Rectal smooth muscle tissue (tissue), 1 donor: Measurements from ENCODE around the gene SLAMF6.
"Not testable (repeated sequence)": the region's sequence is repeated elsewhere in the genome, so short reads cannot be mapped to it uniquely, and the experiment has no call there.

Experiments
- H3K27ac ChIP-seq: one replicate; pipeline ENCODE4 v1.7.0; 2013; ENCODE audit warnings: low read depth, low read length, inconsistent platforms
- H3K27me3 ChIP-seq: one replicate; pipeline ENCODE4 v1.7.0; 2013; ENCODE audit warnings: low read length; ENCODE audit not compliant: control insufficient read depth, insufficient read depth
- H3K36me3 ChIP-seq: one replicate; pipeline ENCODE4 v1.7.0; 2013; ENCODE audit warnings: low read length; ENCODE audit not compliant: control insufficient read depth, insufficient read depth
- H3K4me1 ChIP-seq: one replicate; pipeline ENCODE4 v1.7.0; 2013; ENCODE audit warnings: low read length; ENCODE audit not compliant: control insufficient read depth, insufficient read depth
- H3K4me3 ChIP-seq: one replicate; pipeline ENCODE4 v1.7.0; 2013; ENCODE audit warnings: low read length
- H3K9ac ChIP-seq: one replicate; pipeline ENCODE4 v1.7.0; 2013; ENCODE audit warnings: low read length

SLAMF6 gene

DNA sequence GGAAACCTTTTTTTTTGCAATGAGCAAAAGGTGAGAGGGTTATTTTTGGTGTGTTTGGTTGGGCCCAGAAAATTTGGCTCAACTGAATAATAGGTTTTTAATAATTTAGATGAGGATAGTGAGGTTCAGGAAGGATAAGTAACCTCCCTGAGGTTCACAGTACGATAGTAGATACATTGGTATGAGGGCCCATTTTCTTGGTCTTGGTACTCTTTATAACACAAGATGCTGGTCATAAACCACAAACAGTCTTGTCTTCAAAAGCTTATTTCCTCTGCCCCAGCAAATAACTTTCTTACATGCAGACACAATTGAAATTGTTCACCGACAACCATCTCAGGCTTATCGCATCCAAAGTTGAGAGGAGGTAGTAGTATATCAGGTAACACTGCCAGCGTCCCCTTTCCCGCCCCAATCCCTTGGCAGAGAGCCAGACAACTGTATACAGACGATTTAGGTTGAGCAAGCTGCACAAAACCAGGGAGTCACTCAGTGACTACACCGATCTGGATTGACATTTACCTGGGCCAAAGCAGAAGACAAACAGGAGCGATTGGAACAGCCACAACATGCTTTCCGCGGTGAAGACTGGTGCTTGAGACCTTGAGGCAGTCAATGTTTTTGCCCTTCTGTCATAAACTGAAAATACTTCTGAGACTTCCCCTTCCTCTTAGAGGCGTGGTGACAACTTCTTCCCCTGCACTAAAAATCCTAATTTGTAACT lies at the start of gene SLAMF6:
SLAMF6 (minus strand) TSS at position 634 of the 724 bp plus-strand sequence; CDS start at position 571, 63 bp downstream.
- no peaks in the 10 kb centered on the region for H3K4me1 ChIP-seq
- H3K9ac ChIP-seq = no peak within 1 kb of the TSS
- H3K27me3 ChIP-seq = no peaks in the 10 kb centered on the region
- H3K36me3 ChIP-seq = no peaks in the 10 kb centered on the region
- no peak within 1 kb of the TSS for H3K27ac ChIP-seq
- H3K4me3 ChIP-seq = peak within 1 kb of the TSS; percentile 26

DNA sequence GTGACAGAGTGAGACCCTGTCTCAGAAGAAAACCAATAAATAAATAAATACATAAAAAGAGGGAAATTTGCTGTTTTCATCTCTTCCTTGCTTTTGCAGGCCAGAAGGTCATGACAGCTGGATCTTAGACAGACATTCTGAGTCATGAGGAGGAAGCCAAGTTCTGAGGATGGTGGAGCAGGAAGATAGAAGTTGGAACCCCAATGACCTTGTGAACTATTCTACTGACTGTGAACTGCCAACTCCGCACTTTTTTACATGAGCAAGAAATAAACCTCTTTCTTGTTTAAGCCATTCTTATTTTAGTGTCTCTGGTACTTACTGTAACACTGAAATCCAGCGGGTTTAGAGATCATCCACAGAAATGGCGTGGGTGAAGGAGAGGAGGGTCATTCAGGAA lies 47.8 kb upstream of the SLAMF6 start:
- H3K27ac ChIP-seq = no peak overlapping the region
- no peaks in the 10 kb centered on the region for H3K36me3 ChIP-seq
- no peaks in the 10 kb centered on the region for H3K4me1 ChIP-seq
- H3K4me3 ChIP-seq = no peak overlapping the region
- no peaks in the 10 kb centered on the region for H3K27me3 ChIP-seq
- H3K9ac ChIP-seq = no peak overlapping the region

- no peak overlapping the region for H3K27ac ChIP-seq
- H3K9ac ChIP-seq = no peak overlapping the region
- H3K36me3 ChIP-seq = no peaks in the 10 kb centered on the region
- no peaks in the 10 kb centered on the region for H3K27me3 ChIP-seq
- no peak overlapping the region for H3K4me3 ChIP-seq
- no peaks in the 10 kb centered on the region for H3K4me1 ChIP-seq
Measured at GRCh38 chr1:160569806-160570205, 46.8 kb upstream of the SLAMF6 start.

GRCh38 chr1:160567858-160568682 lies 45.0 kb upstream of the SLAMF6 start:
- H3K27me3 ChIP-seq = no peaks in the 10 kb centered on the region

DNA sequence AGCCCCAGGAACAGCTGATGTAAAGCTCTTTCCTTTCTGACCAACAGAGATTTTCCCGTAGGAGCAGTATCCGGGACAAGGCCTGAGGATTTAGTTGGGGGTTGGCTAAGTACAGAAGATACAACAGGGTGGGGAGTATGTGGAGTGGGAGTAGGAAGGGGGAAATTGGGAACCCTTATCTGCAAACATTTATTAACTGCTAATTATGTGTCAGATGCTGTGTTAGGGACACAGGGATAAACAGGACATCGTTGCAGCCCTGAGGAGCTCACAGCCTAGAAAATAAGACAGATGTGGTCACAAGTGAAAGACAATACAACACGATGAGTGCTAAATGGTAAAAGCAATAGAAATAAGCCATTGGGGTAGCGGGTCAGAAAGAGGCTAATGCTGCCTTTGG lies 44.3 kb upstream of the SLAMF6 start:
- Histone ChIP-seq H3K36me3 (no peaks in the 10 kb centered on the region), H3K27me3 (no peaks in the 10 kb centered on the region), H3K4me1 (no peaks in the 10 kb centered on the region), H3K27ac (no peak overlapping the region), H3K9ac (no peak overlapping the region), H3K4me3 (no peak overlapping the region)

More at GRCh38 chr1:160567858-160568682, 45.0 kb upstream of the SLAMF6 start:
- no peaks in the 10 kb centered on the region for H3K36me3 ChIP-seq
- H3K4me1 ChIP-seq = no peaks in the 10 kb centered on the region
- no peak overlapping the region for H3K9ac ChIP-seq
- H3K4me3 ChIP-seq = no peak overlapping the region
- no peak overlapping the region for H3K27ac ChIP-seq

- Histone ChIP-seq H3K36me3 (no peaks in the 10 kb centered on the region), H3K4me3 (no peak overlapping the region), H3K9ac (no peak overlapping the region), H3K4me1 (no peaks in the 10 kb centered on the region), H3K27ac (no peak overlapping the region), H3K27me3 (no peaks in the 10 kb centered on the region)
Measured at GRCh38 chr1:160565564-160565963, 42.5 kb upstream of the SLAMF6 start.

GRCh38 chr1:160563230-160563629 lies 40.2 kb upstream of the SLAMF6 start:
- not testable (repeated sequence) for H3K4me3 ChIP-seq, H3K9ac ChIP-seq, H3K4me1 ChIP-seq, H3K27me3 ChIP-seq, H3K36me3 ChIP-seq, H3K27ac ChIP-seq

- H3K4me1 ChIP-seq, H3K4me3 ChIP-seq, H3K27me3 ChIP-seq, H3K27ac ChIP-seq, H3K9ac ChIP-seq, H3K36me3 ChIP-seq: not testable (repeated sequence)
Measured at GRCh38 chr1:160562745-160563144, 39.7 kb upstream of the SLAMF6 start.

DNA sequence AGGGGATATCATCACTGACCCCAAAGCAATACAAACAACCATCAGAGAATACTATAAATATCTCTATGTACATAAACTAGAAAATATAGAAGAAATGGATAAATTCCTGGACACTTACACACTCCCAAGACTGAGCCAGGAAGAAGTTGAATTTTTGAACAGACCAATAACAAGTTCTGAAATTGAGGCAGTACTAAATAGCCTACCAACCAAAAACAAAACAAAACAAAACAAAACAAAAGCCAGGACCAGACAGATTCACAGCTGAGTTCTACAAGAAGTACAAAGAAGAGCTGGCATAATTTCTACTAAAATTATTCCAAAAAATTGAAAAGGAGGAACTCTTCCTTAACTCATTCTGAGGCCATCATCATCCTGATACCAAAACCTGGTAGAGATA lies 37.8 kb upstream of the SLAMF6 start:
- no peak overlapping the region for H3K9ac ChIP-seq
- no peaks in the 10 kb centered on the region for H3K27me3 ChIP-seq
- H3K4me1 ChIP-seq = no peaks in the 10 kb centered on the region
- H3K36me3 ChIP-seq = no peaks in the 10 kb centered on the region
- H3K4me3 ChIP-seq = no peak overlapping the region
- no peak overlapping the region for H3K27ac ChIP-seq

DNA sequence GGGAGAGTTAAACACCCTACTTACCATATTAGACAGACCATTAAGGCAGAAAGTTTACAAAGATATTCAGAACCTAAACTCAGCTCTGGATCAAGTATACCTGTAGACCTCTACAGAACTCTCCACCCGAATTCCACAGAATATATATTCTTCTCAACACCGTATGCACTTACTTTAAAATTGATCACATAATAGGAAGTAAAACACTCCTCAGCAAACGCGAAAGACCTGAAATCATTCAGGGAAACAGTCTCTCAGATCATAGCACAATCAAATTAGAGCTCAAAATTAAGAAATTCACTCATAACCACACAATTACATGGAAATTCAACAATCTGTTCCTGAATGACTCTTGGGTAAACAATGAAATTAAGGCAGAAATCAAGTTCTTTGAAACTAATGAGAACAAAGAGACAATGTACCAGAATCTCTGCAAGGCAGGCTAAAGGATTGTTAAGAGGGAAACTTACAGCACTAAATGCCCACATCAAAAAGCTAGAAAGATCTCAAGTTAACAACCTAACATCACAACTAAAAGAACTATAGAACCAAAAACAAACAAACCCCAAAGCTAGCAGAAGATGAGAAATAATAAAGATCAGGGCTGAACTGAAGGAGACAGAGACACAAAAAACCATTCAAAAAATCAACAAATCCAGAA lies 37.1 kb upstream of the SLAMF6 start:
- Histone ChIP-seq H3K9ac (no peak overlapping the region), H3K27me3 (no peaks in the 10 kb centered on the region), H3K27ac (no peak overlapping the region), H3K4me1 (no peaks in the 10 kb centered on the region), H3K36me3 (no peaks in the 10 kb centered on the region), H3K4me3 (no peak overlapping the region)

- H3K4me3 ChIP-seq, H3K4me1 ChIP-seq, H3K27me3 ChIP-seq, H3K9ac ChIP-seq, H3K27ac ChIP-seq, H3K36me3 ChIP-seq: not testable (repeated sequence)
Measured at GRCh38 chr1:160559437-160559836, 36.4 kb upstream of the SLAMF6 start.

- no peak overlapping the region for H3K27ac ChIP-seq
- no peak overlapping the region for H3K4me3 ChIP-seq
- no peaks in the 10 kb centered on the region for H3K36me3 ChIP-seq
- no peaks in the 10 kb centered on the region for H3K27me3 ChIP-seq
- no peak overlapping the region for H3K9ac ChIP-seq
- H3K4me1 ChIP-seq = no peaks in the 10 kb centered on the region
Measured at GRCh38 chr1:160558660-160559380, 35.8 kb upstream of the SLAMF6 start.
